Stimulated activated CD4-positive, alpha-beta T cell treated with anti-CD3 and anti-CD28 coated beads, TNF-alpha, amount 100 ng/mL, for 1 hour (primary cell): ENCODE data around the gene PLEKHA7.

ENCODE experiments used
- DNase-seq, 3 donors: peaks; one replicate each; pipeline ENCODE4 v3.0.0-alpha.2; 2020; ENCODE audit warnings: low read depth in 3 of 3, low spot score in 1 of 3

The PLEKHA7 gene

DNA sequence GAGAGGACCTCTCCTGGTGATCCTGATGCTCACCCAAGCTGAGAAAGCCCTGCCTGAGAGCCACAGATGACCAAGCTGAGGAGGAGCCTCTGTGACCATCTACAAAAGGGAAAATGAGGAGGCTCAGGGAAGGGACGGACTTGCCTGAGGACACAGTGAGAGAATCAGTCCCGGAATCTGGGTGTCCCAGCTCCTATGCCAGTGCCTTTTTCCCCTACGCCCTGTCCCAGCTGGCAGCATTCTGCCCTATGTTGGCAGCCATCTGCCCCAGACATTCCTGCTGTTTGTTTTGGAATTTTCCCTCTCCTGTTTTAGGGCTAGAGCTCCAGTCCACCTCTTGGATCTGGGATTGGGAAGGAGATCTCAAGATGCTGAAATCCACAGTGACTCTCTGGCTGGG lies 221.2 kb downstream of the PLEKHA7 start:
- DNase-seq, result no peak

DNA sequence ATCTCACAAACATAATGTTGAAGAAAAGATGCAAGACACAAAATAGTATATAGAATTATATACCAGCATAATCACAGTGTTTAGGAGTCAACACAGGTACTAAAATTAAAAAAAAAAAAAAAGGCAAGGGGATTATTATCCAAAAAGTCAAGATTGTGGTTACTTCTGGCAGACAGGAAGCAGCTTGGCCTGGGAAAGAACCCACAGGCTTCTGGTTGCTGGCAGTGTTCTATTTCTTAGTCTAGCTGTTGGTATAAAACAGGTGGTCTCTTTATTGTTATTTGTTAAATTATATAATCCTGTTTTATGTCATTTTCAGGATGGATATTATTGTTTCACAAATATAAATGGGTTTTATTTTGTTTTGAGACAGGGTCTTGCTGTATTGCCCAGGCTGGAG lies 221.8 kb downstream of the PLEKHA7 start:
- no peak for DNase-seq

DNA sequence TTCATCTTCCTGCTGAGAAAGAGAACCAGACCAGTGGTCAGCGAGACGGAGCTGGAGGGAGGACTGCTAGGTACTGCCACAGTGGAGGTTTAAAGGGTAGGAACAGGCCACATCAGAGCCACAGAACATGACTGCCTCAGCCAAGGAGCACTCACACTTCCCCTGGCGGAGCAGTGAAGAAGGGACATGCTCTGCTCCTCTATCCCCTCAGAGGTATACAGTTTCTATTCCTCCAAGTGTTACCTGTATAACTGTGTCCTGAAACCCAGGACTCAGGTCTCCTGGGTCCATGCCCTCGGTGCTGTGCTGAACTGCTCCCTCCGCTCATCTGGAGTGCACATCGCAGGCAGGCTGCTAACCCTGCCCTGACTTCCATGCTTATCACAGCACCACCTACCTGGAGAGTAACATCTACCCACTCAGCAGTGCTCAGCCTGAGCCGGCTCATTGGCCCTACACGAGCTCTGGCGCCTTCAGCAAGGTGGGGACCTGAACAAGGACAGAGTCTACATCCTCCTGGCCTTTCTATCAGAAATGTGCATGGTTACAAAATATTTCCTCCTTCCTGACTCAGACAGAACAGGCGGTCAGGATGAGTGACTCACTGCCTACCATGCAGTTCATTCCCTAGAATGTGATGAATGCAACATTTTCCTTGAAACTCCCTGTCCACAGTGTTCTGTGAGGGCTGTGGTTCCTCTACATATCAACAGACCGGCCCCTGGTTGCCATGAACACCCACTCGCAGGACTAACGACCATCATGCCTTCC lies 222.8 kb downstream of the PLEKHA7 start:
- DNase-seq, result no peak

DNA sequence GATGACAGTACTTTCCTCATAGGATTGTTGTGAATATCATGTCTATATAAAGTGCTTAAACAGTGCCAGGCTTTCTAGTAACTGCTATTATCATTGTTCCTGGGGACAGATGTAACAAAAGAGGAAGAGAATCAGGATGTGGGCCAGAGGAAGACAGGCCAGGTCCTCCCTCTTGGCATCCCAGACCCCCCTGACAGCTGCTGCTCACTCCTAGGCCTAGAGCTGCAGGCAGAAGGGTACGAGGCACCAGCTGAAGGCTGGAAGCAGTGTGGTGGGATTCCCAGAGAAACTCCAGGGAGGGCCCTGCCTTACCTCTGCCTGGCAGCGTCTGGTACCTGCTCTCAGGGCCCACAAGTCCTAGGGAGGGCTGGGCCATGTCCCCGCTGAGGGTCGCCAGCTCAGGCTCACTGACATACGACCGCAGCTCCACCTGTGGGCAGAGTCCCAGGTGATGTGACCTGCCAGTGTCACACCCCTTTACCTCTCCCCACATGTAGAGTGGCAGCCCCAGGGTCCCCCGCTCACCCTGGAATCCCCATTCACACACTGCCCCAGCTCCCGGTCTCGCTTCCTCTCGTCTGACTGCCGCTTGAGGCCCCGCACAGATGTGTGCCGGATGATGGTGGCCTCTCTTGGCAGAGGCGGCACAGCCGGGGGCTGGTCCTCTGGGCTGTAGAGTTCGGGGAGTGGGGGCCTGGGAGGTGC lies 223.6 kb downstream of the PLEKHA7 start:
- DNase-seq, result no peak

DNA sequence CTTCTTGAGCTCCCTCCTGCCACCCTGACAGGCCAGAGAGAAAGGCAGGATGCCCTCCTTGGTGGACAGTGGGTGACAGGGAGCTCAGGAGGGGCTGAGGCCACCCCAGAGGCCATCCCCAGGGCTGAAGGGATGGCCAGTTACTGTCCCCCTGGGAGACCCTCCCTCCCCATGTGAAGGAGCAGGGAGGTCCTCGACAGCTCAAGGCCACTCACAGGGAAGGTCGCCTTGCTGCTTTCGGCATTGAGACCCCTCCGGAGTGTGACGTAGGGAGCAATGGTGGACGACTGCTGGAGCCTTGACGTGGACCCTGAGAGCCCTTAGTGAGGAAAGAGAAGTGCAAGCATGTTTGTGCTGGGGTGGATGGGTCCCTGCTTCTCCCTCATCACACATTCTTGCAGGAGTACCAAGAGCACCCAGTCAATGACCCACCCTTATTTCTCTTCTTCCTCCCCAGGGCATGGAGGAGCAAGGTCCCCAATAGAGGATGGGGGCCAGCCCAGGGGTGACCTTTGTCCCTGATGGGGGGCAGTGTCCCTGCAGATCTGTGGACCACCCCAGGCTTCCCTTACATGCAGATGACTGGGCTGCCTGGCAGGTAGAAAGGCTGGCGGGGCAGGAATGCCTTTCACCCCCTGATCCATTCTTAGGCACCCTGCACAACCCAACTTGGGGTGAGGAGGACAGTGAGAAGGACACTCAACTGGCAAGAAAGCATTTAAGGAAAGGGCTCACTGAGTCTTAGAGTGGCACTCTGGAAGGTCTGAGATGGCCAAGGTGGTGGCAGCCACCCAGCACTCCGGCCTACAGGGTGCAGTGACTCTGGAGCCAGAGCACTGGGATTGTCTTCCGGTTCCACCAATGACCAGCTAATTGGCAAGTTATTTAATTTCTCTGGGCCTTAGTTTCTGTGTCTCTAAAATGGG lies 224.4 kb downstream of the PLEKHA7 start:
- DNase-seq, result no peak

DNA sequence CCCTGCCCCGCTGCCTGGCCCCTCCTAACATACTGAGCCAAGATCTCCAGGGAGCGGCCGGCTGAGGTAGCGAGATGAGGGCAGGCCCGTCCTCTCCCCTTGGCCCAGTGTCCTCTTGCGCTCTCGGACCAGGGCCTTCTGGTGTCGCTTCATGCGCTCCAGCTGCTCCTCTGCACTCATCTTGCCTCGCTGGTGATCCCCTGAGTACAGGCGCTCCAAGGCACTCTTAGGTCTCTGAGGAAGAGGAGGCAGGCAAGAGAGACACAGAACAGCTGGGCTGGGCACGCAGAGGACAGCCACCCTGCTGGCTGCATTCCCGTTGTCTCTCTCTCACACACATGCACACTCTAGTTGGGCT lies 225.2 kb downstream of the PLEKHA7 start:
- no peak for DNase-seq

DNA sequence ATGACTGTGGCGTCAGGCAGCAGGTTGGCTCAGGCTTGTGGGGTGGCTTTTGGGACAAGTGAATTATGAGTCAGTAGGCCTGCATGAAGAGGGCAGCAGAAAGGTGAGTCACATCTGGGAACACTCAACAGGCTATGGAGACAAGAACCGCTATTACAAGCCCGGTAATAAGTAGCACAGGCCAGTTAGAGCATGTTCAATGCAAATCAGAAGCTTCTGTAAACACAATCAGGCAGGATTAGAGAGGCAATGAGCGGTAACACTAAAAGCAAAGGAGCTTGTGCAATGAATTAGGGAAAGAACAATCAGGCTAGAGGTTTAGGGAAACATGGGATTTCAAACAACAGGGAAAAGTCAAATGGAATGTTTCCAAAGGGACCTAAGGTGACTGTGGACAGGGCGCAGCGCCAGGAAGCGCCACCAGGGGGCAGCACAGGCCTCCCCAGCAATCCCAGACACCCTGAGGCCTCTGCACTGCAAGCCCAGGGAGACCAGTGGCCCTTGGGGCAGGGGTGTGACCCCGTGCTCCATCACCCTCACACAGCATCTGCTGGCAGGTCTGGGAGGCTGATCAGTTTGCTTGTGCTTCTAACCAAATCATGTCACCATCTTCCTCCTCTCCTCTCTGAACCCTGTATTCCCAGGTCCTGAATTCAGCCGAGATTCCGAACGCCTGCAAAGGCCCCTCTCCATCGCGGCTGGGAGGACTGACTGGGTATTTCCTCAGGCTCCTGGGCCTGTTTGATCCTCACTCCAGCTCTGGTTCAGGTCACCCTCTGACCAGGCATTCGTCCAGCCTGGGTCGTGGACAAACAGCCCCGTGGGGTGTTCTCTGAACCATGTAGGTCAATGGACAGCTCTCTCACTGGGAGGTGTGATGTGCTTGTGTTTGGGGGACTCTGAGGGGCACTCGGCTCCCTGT lies 225.8 kb downstream of the PLEKHA7 start:
- DNase-seq, result peak in 2 of 3 donors; percentile 16 to 48

DNA sequence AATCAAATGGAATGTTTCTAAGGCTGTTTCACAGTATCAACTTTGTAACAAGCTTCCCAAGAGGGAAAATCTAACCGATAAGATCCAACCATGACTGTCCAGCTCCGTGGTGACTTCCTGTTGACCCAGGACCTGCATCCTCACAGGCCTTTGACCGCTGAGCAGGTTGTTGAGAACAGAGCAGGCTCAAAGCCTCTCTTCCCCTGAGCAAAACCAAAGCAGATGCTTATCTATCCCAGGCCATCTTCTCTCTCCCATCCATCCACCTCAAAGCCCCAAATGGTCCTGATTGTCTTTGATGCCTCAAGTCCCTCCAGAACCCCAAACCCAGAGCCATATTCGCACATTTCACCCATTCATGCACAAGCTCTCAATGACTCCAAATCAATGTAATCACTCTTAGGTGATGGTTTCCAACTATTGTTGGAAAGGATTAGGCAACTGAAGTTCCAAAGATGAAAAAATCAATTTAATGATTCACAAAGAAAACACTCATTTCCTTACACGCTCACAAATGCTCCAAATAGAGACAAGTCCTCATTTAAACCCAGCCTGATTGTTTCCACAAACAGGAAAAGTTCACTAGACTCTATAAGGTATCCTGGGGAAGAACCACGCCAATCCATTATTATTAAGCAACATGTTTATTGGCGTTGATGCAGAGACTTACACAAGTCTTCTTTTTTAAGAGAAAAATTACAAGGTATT lies 227.0 kb downstream of the PLEKHA7 start:
- no peak for DNase-seq

DNA sequence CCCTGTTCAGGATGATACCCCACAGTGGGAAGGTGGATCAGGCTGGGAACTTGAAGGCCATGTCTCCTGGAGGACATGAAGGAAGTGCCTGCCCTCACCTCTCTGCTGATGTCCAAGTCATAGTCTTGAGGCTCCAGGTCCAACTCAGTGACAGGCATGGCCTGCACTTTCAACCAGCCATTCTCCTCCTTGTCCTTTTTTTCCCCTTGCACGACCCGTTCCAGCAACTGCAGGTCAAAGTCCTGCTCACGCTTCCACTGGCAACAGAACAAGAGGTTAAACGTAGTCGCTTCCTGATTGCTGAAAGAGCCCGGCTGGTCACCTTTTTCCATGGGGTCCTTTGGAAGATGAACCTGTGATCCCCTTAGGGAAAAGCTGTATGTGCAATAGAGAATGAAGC lies 228.1 kb downstream of the PLEKHA7 start:
- no peak for DNase-seq

DNA sequence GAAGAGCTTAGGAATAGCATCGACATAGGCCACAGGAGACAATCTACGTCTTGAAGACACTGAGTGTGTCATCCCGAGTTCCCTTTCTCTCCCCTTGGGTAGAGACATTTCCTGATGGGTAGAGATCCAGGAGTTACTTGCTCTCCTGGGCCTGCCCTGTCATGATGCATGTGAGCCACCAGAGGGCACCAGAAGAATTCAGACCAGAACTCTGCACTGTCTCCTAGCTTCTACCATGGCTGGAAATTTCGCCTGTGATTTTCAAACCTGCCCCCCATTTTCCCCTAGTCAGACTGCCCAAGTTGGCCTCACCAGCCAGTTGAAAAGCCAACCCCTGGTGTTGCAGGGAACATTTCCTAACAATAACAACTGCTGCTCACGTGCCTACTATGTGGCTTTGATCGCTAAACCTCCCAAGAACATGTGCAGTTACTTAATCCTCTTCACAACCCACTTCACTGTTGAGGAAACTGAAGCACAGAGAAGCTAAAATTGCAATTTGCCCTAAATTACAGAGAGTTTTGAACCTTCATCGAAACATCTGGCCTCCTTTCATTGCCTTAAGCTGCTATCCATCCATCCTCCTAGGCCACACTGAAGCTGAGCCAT lies 228.6 kb downstream of the PLEKHA7 start:
- peak in 2 of 3 donors; percentile 12 to 19 for DNase-seq

DNA sequence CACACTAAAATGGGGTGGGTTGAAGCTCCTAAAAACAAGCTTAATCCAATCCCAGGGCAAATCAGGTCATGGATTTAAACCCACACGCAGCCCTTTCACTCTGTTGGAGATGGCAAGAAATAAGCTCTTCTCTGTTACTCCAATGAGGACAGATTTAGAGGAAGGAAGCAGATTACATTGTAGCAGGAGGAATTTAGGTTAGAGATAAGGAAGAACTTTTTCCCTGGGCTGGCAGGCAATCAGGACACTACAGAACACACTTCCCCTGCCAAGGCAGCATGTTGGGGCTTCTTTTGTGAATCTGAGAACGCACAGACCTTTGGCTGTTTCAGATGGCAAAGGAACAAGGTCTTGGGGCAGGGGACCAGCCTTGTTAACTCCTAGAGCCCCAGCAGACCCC lies 229.5 kb downstream of the PLEKHA7 start:
- DNase-seq, result no peak

DNA sequence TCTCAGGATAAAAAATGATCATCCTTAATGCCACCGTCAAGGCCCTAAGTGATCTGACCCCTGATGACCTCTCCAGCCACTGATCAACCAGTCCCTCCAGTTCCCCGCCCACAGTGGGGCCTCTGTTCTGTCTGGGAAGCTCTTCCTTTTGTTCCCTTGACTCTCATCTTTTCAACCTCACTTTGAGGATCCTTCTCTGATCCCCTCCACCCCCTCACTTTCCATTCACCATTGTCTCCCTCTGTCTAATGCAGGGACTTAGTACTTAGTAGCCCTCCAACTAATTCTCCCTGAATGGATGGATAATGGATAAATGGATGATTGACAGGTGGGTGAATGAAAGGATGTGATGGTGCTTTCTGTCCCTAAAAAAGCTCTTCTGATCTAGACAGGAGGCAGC lies 230.1 kb downstream of the PLEKHA7 start:
- no peak for DNase-seq

DNA sequence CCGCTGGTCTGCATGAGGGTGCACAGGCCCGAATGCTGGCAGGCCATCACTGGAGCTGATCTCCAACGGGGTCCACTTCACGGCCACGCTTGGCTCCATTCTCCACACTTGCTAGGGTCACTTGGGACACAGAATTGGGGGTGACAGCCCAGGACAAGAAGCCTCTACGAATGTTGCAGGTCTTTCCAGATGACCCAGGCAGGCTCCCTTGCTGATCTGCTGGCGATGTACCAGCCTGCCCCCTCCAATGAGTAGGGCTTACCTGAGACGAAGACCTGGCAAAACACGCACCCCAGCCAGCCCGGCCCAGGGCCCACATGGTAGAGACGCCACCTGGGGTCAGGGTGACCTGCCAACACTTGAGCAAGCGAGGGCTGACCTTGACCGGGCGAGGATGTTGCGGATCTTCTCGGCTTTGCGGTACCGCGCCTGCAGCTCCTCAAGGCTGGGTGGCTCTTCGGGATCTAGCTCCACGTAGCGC lies 230.9 kb downstream of the PLEKHA7 start:
- no peak for DNase-seq

DNA sequence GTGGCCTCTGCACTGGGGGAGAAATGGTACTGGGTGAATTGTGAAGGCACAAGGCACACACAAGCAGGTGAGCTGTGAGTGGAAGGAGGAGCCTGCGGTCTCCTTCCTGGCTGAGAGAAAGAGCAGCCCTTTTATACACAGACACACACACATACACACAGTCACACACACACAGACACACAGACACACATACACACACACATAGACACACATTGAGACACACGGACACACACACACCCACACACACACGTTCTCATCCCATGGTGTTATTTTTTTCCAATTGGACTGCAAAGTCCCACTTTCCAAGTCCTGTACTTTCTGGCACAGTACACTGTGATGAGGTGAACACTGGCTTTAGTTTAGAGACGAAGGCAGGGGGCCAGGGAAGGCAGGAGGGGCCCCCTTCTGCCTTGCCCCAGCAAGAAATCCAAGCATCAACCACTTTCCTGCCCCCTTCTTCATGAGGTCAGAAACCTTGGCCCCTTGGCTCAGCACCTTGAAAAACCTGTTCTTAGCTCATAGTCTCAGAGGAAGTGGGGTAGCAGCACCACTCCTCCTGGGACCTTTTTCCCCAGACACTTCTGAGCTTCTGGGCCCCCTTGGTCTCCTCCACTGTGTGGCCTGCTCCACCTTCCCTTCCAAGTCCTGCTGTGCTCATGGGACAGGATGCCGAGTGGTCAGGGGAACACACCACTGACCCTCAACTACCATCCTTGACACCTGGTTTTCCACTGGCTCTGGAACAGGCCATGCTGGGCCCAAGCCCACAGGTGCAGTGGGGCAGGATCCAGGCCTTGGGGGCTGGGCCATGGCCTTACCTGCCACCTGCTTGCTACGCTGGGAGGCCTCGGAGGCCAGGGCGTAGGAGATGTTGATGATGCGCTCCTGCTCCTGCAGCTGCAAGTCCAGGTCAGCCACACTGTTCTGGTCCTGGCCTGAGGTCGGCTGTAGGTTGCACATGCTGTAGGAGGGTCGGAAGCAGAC lies 232.0 kb downstream of the PLEKHA7 start:
- DNase-seq, result no peak

DNA sequence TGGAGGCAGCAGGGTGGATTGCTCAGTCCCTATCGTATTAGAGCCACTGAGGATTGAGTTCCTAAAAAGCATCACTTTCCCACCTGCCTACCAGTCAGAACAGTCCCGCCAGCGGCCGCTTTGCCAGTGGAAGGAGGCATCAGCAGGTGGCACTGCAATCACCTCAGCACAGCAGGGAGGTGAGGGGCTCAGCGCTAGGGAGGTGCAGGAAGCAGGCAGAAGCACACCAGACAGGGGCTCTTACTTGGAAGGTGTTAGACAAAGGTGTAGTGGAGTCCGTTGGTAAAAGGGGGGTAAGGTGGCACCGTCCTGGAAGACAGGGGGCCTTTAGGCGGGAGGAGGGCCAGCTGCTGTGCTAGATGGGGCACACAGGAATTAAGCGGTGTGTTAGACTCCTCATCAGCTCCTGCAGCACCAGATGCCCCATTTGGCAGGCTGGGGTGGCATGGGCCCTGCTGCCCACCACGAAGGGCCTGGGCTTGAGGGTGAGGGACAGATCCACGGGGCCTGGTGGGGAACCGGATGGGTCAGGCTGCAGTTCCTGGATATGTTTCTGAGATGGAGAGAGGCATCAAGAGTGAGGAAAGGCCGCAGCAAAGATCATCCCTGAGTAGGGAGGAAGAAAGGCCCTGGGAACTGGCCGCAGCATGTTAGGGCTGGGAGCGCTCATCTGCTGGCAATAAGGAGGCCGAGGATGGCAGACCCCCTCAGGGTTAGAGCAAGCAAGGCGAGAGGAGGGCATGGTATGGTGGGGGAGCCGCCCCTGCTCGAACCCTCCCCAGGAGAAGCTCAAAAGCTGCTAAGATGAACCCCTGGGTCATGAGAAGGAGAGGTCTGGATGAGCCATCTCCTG lies 233.3 kb downstream of the PLEKHA7 start:
- no peak for DNase-seq

DNA sequence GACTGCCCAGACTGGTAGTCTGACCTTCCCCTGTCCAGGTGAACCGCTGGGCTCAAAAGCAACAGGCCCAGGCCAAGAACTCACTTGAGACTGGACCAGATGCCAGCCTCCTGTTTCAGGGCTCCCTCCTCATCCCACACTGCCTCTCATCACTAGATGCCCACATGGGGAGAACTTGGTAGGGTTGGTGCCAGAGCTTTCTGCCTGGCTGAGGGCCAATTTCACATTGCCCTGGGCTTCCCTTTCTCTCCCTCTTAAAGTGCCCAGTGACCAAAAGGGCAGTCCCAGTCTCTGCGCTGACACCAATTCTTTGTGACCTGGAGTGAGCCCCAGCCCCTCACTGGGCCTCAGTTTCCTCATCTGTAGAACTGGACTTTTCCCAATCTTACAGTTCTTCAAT lies 234.1 kb downstream of the PLEKHA7 start:
- no peak for DNase-seq

DNA sequence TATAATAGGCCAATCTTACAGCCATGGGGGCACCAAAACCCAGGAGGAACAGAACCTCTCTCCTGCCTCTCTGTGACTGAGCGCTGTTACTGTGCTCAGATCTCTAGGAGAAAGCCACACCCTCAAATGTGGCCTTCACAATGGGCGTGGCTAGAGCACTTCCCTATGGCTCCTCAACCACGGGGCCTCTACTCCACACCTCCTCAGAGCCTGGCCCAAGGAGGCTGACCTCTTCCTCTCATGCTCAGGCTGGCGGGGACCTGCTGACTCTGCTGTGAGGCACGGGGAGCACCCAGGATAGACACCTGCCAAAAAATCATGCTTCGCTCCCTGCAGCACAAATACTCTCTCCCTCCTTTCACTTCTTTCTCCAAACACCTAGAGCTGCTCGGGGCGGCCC lies 234.8 kb downstream of the PLEKHA7 start:
- DNase-seq, result no peak
